ENCODE results near the gene FAM174B.
"Not testable (repeated sequence)": the region's sequence is repeated elsewhere in the genome, so short reads cannot be mapped to it uniquely, and the experiment has no call there.

FAM174B gene

DNA sequence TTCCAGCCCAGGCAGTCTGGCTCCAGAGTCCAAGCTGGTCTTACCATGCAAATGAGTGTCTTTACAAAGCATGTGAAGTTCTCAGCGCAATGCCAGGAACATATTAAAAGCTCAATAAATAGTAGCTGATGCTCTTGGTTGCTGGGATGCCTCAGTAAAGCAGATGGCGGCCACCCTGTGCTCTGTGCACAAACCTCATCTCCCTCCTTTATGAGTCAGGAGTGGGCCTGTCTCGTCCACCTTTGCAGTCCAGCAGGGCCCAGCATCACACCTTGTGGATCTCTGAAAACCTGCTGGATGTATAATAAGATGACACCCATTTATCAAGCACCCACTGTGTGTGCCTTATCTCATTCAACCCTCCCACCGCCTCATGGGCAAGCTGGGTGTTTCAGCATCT is 42.7 kb downstream of the FAM174B start:
- no peak overlapping the region for H3K4me3 ChIP-seq (ENCODE audit: low read depth, low read length)
- TF ChIP-seq, protein P1, sequence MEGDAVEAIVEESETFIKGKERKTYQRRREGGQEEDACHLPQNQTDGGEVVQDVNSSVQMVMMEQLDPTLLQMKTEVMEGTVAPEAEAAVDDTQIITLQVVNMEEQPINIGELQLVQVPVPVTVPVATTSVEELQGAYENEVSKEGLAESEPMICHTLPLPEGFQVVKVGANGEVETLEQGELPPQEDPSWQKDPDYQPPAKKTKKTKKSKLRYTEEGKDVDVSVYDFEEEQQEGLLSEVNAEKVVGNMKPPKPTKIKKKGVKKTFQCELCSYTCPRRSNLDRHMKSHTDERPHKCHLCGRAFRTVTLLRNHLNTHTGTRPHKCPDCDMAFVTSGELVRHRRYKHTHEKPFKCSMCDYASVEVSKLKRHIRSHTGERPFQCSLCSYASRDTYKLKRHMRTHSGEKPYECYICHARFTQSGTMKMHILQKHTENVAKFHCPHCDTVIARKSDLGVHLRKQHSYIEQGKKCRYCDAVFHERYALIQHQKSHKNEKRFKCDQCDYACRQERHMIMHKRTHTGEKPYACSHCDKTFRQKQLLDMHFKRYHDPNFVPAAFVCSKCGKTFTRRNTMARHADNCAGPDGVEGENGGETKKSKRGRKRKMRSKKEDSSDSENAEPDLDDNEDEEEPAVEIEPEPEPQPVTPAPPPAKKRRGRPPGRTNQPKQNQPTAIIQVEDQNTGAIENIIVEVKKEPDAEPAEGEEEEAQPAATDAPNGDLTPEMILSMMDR (IDR thresholded peaks at IDR 0.05; ENCODE audit: low read depth, low read length) = no peak

DNA sequence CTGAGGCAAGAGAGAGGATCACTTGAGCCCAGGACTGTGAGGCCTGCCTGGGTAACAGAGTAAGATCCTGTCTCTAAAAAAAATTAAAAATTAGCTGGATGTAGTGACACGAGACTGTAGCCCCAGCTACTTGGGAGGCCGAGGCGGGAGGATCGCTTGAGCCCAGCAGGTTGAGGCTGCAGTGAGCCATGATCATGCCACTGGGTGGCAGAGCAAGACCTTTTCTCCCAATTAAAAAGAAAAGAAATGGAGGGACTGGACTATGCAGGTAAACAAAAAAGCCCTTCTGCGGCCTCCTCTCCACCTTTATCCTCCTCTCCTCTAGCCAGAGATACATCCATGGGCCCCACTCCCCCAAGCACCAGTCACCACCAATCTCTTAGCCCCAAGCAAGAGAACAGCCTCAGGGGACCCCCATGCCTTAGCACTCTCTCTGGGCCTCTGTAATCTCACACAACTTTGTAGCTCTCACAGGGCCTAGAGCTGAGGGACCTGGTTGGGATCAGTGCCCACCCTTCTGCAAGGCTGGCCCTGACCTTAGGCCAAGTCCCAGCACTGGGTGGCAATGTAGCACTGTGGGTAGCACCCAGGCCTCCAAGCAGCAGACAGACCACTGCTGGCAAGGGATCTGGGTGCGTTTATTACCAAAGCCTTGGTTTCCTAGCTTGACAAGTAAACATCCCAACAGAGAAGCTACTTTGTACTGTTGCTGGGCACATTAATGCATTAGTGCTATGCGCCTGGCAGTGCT is 43.4 kb downstream of the FAM174B start:
- TF ChIP-seq, protein P1 (IDR thresholded peaks at IDR 0.05; ENCODE audit: low read depth, low read length) = no peak
- no peak overlapping the region for H3K4me3 ChIP-seq (ENCODE audit: low read depth, low read length)

DNA sequence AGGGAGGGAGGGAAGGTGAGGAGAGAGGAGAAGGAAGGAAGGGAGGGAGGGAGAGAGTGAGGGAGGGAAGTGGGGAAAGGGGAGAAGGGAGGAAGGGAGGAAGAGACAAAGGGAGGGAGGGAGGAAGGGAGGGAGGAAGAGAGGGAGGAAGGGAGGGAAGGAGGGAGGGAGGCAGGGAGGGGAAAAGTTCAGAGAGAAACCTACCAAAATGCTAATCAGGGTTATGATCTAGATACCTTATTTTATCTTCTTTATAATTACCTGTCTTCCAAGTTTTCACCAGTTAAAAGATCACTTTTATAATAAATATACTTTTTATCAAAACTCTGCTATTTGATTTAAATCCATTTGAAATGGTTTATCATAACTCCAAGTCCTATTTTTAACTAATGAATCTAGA is 44.4 kb downstream of the FAM174B start:
- no peak overlapping the region for H3K4me3 ChIP-seq (ENCODE audit: low read depth, low read length)
- TF ChIP-seq, protein P1 (IDR thresholded peaks at IDR 0.05; ENCODE audit: low read depth, low read length) = no peak

DNA sequence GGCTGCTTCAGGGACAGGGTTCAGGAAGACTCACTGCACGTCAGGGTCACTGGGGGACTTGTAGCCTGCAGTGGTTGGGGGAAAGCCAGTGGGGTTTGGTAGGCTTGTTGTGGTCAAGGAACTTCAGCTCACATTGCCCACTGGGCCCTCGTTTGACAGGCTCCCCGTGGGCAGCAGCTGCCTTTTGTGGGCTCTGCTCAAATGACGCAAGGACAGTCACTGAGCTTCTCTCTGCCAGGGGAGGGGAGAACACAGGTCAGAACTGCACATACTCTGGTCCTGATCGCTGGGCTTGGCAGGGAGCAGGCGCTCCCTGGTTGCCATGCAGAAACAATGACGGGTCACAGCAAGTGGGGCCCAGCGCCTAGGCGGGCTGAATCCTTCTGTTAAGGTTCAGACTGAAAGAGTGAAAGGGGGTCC is 45.5 kb downstream of the FAM174B start:
- TF ChIP-seq, protein P1 (IDR thresholded peaks at IDR 0.05; ENCODE audit: low read depth, low read length) = no peak
- no peak overlapping the region for H3K4me3 ChIP-seq (ENCODE audit: low read depth, low read length)

DNA sequence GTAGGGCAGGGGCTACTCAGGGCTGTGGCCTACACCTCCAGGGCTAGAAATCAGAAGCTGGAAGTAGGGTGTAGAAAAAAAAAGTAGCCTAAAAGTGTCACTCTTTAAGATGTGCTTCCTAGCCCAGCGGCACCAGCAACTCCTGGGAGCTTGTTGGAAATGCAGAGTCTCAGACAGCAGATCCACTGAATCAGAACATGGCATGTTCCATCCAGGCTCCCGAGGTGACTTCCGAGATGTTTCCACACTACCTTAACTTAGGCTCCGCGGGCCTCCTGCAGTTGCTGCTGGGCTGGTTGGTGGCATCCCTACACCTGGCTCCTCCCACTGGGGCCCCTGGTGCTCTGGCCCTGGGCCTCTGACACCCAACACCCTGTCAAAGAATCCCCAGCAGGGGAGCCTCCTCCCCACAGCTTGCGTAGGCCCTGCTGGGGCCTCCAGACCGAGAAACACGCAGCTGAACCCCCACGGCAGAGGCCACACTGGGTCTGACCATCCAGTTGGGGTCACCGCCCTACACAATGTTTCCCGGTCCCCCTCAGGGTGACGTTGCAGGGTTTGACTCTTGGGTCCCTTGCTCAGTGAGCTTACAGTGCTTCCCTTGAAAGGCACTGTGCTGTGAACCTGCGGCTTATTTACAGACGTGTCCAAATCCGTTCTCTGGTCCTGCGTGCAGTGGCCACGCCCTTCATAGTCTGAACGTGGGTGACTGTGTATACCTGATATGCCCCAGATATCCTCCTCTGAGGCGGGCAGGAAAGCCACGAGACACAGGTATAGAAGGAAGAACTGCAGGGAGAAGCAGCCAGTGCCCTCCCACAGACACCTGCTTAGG is 46.5 kb downstream of the FAM174B start:
- TF ChIP-seq, protein P1 (IDR thresholded peaks at IDR 0.05; ENCODE audit: low read depth, low read length) = no peak
- no peak overlapping the region for H3K4me3 ChIP-seq (ENCODE audit: low read depth, low read length)

DNA sequence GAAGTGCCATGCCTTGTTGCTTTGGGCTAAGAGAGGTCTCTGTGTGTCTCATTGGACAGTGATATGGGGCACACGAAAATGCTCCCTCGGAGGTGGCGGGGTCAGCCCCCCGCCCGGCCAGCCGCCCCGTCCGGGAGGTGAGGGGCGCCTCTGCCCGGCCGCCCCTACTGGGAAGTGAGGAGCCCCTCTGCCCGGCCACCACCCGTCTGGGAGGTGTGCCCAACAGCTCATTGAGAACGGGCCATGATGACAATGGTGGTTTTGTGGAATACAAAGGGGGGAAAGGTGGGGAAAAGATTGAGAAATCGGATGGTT is 48.8 kb downstream of the FAM174B start:
- not testable (repeated sequence) for H3K4me3 ChIP-seq (ENCODE audit: low read depth, low read length)

DNA sequence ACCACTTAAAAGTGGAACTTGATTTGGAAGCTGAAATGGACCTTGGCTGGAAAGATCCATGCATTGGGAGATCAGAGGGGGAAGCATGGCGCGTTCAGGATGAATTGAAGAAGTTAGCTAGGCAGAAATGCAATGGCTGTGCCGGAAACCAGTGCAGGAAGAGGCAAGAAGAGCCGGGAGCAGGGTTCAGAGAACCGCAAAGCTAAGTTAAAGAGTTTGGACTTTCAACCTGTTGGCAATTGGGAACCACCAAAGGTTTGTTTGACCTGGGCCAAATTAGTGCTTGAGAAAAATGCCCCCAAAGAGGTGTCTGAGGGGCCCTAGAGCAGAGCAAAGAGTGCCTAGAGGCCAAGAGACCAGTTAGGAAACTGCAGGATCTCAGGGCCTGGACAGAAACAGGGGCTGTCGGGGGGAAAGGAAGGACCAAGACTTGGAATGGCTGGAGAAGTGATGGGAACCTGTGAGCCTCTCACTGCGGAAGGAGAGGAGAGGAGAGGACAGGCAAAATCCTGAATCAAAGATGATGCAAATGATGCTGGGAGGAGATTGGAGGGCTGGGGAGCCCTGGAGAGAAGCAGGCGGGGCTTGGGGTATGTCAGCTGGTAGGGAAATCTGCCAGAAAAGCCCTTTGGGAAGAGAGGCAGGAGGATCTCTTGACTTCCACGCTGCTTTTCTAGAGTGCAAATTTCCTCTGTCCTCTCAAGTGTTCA is 49.3 kb downstream of the FAM174B start:
- H3K4me3 ChIP-seq (ENCODE audit: low read depth, low read length) = no peak overlapping the region
- TF ChIP-seq, protein P1 (IDR thresholded peaks at IDR 0.05; ENCODE audit: low read depth, low read length) = no peak
